Endothelial cell (in vitro differentiated cells): Measurements from ENCODE around the gene INVS. TPM values are rescaled to one million over a fixed set of nuclear protein-coding genes. Genes with fewer than 3 reads are reported as not detected.
"Not testable (repeated sequence)": the region's sequence is repeated elsewhere in the genome, so short reads cannot be mapped to it uniquely, and the experiment has no call there.

Source experiments
- DNase-seq: peaks from one replicate; pipeline ENCODE4 v3.0.0; 2021; ENCODE audit warnings: low spot score
- H3K27ac Mint-ChIP-seq: one replicate; pipeline ENCODE4 v1.8.0; 2021; ENCODE audit warnings: mixed read lengths, inconsistent platforms; ENCODE audit not compliant: unreplicated experiment
- H3K27me3 Mint-ChIP-seq: one replicate; pipeline ENCODE4 v1.8.0; 2021; ENCODE audit warnings: mild to moderate bottlenecking, moderate library complexity, mixed read lengths, inconsistent platforms; ENCODE audit not compliant: unreplicated experiment
- H3K36me3 Mint-ChIP-seq: one replicate; pipeline ENCODE4 v1.8.0; 2021; ENCODE audit warnings: mild to moderate bottlenecking, low read depth, mixed read lengths, inconsistent platforms; ENCODE audit not compliant: unreplicated experiment
- H3K4me1 Mint-ChIP-seq: one replicate; pipeline ENCODE4 v1.8.0; 2021; ENCODE audit warnings: mild to moderate bottlenecking, mixed read lengths, inconsistent platforms; ENCODE audit not compliant: unreplicated experiment
- H3K4me3 Mint-ChIP-seq: one replicate; pipeline ENCODE4 v1.8.0; 2021; ENCODE audit warnings: mild to moderate bottlenecking, mixed read lengths, inconsistent platforms; ENCODE audit not compliant: unreplicated experiment
- H3K9me3 Mint-ChIP-seq: one replicate; pipeline ENCODE4 v1.8.0; 2021; ENCODE audit warnings: mixed read lengths, inconsistent platforms; ENCODE audit not compliant: unreplicated experiment
- CTCF ChIP-seq: fragments of 200-600 bp; sonication (generic); IDR thresholded peaks from one replicate; pipeline ENCODE4 v1.5.0; 2021; ENCODE audit warnings: antibody characterized with exemption; ENCODE audit not compliant: unreplicated experiment
- total RNA-seq: library from RNA; stranded (reverse); fragmentation: NEBNext Ultra II Directional; extraction: Animal tissue kit (Norgen Biotek cat#: 25700); gene quantifications from one replicate; pipeline ENCODE4 v1.2.1, GENCODE V29; 2021; ENCODE audit not compliant: unreplicated experiment

INVS gene
- total RNA-seq, 1 donor from 2014 or later, result 21.6 TPM

- no peak for DNase-seq
- TF ChIP-seq CTCF, result no peak
- Mint-ChIP-seq H3K9me3 (no peaks in the 10 kb centered on the region), H3K4me1 (peaks cover 7% of the 10 kb centered on the region), H3K27ac (no peak overlapping the region), H3K27me3 (no peaks in the 10 kb centered on the region), H3K4me3 (no peak overlapping the region), H3K36me3 (no peaks in the 10 kb centered on the region)
These were observed 40.1 kb upstream of the INVS start for GRCh38 chr9:100058699-100059579.

- not testable (repeated sequence) for H3K4me1 Mint-ChIP-seq, DNase-seq, H3K9me3 Mint-ChIP-seq, H3K27ac Mint-ChIP-seq, H3K27me3 Mint-ChIP-seq, H3K4me3 Mint-ChIP-seq, H3K36me3 Mint-ChIP-seq
These were observed 36.4 kb upstream of the INVS start for GRCh38 chr9:100062683-100063082.

- Mint-ChIP-seq H3K27me3 (peaks cover 5% of the 10 kb centered on the region), H3K4me3 (no peak overlapping the region), H3K4me1 (peaks cover 7% of the 10 kb centered on the region), H3K27ac (no peak overlapping the region), H3K36me3 (peaks cover 8% of the 10 kb centered on the region), H3K9me3 (no peaks in the 10 kb centered on the region)
- no peak for DNase-seq
- TF ChIP-seq CTCF, result no peak
These were observed 35.9 kb upstream of the INVS start for GRCh38 chr9:100063185-100063584.

GRCh38 chr9:100064872-100065581, 34.0 kb upstream of the INVS start:
- Mint-ChIP-seq H3K36me3 (peaks cover 8% of the 10 kb centered on the region), H3K4me1 (peaks cover 7% of the 10 kb centered on the region), H3K27ac (no peak overlapping the region), H3K9me3 (no peaks in the 10 kb centered on the region), H3K27me3 (peaks cover 5% of the 10 kb centered on the region), H3K4me3 (no peak overlapping the region)
- no peak for DNase-seq
- TF ChIP-seq CTCF, result no peak

GRCh38 chr9:100066539-100066938, 32.5 kb upstream of the INVS start:
- Mint-ChIP-seq H3K4me1 (peaks cover 12% of the 10 kb centered on the region), H3K27ac (no peak overlapping the region), H3K27me3 (peaks cover 5% of the 10 kb centered on the region), H3K36me3 (peaks cover 8% of the 10 kb centered on the region), H3K4me3 (peak overlapping the region; percentile 59), H3K9me3 (no peaks in the 10 kb centered on the region)
- no peak for TF ChIP-seq CTCF
- DNase-seq, result no peak

- H3K4me3 Mint-ChIP-seq, DNase-seq, H3K27ac Mint-ChIP-seq, H3K27me3 Mint-ChIP-seq, H3K36me3 Mint-ChIP-seq, H3K9me3 Mint-ChIP-seq: not testable (repeated sequence)
- H3K4me1 Mint-ChIP-seq, result peaks cover 12% of the 10 kb centered on the region
These were observed 31.1 kb upstream of the INVS start for GRCh38 chr9:100067990-100068389.

GRCh38 chr9:100069068-100069467, 30.0 kb upstream of the INVS start:
- not testable (repeated sequence) for H3K9me3 Mint-ChIP-seq, H3K27ac Mint-ChIP-seq, H3K4me3 Mint-ChIP-seq, H3K27me3 Mint-ChIP-seq, H3K4me1 Mint-ChIP-seq, DNase-seq, H3K36me3 Mint-ChIP-seq
